ENCODE data around the gene SETX.

SETX gene

GRCh38 chr9:132283165-132283564 is 71.6 kb downstream of the SETX start:
- no peak for DNase-seq (ENCODE audit: low read depth in 3 of 3)

GRCh38 chr9:132274861-132275260 is 79.9 kb downstream of the SETX start:
- no peak for DNase-seq (ENCODE audit: low read depth in 3 of 3)

DNA sequence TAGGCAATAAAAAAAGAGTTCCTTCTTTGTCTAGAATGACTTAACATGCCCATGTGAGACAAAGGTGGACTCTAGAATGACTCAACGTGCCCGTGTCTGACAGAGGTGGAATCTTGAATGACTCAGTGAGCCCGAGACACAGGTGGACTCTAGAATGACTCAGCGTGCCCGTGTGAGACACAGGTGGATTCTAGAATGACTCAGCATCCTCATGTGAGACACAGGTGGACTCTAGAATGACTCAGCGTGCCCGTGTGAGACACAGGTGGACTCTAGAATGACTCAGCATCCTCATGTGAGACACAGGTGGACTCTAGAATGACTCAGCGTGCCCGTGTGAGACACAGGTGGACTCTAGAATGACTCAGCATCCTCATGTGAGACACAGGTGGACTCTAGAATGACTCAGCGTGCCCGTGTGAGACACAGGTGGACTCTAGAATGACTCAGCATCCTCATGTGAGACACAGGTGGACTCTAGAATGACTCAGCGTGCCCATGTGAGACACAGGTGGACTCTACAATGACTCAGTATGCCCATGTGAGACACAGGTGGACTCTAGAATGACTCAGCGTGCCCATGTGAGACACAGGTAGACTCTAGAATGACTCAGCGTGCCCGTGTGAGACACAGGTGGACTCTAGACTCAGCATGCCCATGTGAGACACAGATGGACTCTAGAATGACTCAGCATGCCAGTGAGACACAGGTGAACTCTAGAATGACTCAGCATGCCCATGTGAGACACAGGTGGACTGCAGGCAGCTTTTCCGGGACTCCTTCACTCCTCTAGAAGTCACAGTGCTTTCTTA is 84.9 kb downstream of the SETX start:
- peak in 2 of 3 experiments; percentile 28 to 29 for DNase-seq (ENCODE audit: low read depth in 3 of 3)

DNA sequence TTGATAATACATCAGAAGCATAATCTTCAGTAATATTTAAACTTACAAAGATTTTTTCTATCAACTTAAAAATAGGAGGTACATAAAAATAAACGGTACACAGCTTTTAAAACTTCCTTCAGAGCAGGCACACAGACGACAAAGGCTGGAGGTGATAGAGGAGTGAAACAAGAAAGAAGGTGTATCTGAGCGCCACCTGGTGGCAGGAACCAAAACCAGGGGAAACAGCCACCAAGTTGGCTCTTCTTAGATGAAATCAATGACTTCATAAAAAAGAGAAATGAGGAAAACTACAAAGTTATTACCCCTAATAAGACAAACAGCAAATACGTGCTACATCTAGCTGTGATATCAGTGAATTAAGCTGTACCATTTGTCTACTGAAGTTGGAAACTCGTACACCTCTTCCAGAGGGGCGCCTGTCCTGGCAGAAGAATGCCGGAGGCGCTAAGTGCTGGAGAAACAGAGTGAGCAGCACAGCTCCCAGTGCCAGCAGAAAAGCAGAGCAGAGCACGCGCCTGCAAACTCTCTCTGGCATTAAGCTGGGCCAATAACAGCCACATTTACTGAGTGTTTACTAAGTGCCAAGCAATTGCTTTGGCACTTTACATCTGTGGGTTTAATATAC is 85.9 kb downstream of the SETX start:
- DNase-seq (ENCODE audit: low read depth in 3 of 3): peak; percentile 35 to 46 (median 36)

GRCh38 chr9:132267660-132268059 is 87.1 kb downstream of the SETX start:
- DNase-seq (ENCODE audit: low read depth in 3 of 3): no peak

GRCh38 chr9:132266017-132266416 is 88.8 kb downstream of the SETX start:
- DNase-seq (ENCODE audit: low read depth in 3 of 3): no peak

- DNase-seq (ENCODE audit: low read depth in 3 of 3): no peak
These were observed 93.9 kb downstream of the SETX start for GRCh38 chr9:132260846-132261245.

- DNase-seq (ENCODE audit: low read depth in 3 of 3): no peak
These were observed 104.2 kb downstream of the SETX start for GRCh38 chr9:132250324-132251262.

DNA sequence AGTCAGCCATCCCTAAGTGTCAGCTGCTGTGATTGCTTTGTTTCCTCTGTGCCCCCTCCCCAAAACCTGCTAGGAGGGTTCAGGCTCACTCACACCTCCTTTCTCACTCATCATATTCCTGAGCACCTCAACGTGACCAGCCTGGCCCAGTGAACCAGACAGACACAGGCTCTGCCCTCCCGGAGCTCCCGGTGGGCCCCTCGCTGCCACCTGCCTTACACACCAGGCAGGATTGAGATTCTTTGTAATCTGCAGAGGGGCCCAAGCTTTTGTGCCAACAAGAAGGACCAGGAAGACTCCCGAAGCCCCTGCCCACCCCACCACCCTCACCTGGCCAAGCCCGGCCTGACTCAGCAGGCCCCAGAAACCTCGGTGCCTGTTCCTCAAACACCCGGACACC is 105.1 kb downstream of the SETX start:
- DNase-seq (ENCODE audit: low read depth in 3 of 3): no peak

DNA sequence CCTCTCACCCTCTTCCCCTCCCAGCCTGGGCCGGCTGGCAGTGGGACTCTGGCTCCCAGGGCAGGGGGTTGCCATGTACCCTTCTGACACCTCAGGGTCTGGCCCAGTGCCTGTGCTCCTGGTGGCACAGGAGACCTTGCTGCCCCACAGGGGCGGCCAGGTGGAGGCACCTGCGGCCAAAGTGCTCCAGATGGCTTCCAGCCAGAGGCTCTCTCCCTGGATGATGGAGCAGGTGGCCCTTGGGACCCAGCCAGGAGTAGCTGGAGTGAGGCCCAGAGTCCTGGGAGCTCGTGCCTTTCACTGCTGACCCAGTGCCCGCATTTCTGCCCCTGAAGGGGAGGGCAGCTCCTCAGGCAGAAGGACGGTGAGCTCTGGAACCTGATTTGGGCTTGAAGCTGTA is 105.7 kb downstream of the SETX start:
- no peak for DNase-seq (ENCODE audit: low read depth in 3 of 3)

- no peak for DNase-seq (ENCODE audit: low read depth in 3 of 3)
These were observed 106.8 kb downstream of the SETX start for GRCh38 chr9:132247942-132248341.

GRCh38 chr9:132245465-132245864 is 109.3 kb downstream of the SETX start:
- DNase-seq (ENCODE audit: low read depth in 3 of 3): no peak

DNA sequence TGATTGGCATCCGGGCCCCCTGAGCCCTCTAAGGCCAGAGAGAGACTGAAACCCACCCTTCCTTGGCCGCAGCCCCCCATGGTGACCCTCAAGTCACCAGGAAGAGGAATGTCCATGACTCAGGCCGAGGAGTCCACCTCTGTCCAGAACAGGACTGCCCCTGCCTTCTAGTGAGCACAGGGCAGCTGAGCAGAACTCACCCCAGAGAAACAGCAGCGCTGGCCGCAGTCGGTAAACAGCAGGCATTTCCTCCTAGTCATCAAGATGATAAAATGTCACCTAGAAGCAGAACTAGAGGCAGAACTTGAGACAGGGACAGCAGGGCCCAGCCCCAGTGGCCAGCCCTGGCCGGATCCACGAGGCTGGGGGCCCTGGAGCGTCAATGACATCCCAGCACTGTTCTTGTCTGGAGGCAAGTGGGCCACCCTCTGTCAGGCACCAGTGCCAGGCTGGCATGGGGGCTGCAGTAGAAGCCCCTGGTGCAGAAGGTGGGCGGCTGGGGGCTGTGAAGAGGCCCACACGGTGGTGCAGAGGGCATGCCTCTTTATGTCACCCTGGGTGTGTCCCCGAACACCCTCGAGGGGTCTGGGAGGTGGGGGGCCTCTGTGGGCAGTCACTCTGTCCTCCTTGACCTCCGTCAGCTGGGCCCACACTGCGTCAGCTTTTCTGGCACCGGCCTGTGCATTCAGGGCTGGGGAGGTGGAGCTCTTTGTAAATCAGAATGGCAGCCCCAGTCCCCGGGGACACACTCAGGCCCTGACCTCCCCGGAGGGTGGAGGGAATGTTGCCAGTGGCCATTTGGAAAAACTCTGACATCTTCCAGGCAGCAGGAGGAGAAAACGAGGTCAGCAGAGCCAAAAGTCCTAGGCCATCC is 110.0 kb downstream of the SETX start:
- no peak for DNase-seq (ENCODE audit: low read depth in 3 of 3)

- DNase-seq (ENCODE audit: low read depth in 3 of 3): no peak
These were observed 111.4 kb downstream of the SETX start for GRCh38 chr9:132243156-132244074.

- no peak for DNase-seq (ENCODE audit: low read depth in 3 of 3)
These were observed 112.1 kb downstream of the SETX start for GRCh38 chr9:132242621-132243155.

- peak in 2 of 3 experiments; percentile 22 to 41 for DNase-seq (ENCODE audit: low read depth in 3 of 3)
These were observed 112.8 kb downstream of the SETX start for GRCh38 chr9:132241840-132242620.

GRCh38 chr9:132241483-132241839 is 113.3 kb downstream of the SETX start:
- no peak for DNase-seq (ENCODE audit: low read depth in 3 of 3)

DNA sequence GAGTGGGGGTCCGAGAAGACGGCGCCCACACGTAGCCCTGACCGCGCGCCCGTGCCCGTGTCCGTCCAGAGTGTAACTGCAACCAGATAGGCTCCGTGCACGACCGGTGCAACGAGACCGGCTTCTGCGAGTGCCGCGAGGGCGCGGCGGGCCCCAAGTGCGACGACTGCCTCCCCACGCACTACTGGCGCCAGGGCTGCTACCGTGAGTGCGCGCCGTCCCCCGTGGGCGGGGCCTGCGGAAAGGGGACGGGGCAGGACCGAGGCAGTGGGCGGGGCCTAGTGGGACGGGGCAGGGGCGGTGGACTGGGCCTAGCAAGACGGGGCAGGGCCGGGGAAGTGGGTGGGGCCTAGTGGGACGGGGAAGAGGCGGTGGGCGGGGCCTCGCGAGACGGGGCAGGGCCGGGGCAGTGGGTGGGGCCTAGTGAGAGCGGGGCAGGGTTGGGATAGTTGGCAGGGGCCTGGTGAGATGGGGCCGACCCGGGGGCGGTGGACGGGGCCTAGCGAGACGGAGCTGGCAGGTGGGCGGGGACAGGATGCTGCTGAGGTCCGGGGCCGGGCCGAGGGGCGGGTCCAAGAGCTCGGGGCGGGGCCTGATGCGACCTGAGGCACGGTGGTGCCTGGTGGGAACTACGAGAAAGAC is 113.8 kb downstream of the SETX start:
- peak; percentile 97 to 100 (median 100) for DNase-seq (ENCODE audit: low read depth in 3 of 3)
